GM18867 (cell line): ENCODE results near the gene FAM124B.

ENCODE experiments used
- ATAC-seq: cut with Tn5 transposase; IDR thresholded peaks from one replicate; pipeline ENCODE4 v1.9.1; 2021; ENCODE audit warnings: mild to moderate bottlenecking, moderate library complexity; ENCODE audit not compliant: unreplicated experiment

Gene FAM124B

DNA sequence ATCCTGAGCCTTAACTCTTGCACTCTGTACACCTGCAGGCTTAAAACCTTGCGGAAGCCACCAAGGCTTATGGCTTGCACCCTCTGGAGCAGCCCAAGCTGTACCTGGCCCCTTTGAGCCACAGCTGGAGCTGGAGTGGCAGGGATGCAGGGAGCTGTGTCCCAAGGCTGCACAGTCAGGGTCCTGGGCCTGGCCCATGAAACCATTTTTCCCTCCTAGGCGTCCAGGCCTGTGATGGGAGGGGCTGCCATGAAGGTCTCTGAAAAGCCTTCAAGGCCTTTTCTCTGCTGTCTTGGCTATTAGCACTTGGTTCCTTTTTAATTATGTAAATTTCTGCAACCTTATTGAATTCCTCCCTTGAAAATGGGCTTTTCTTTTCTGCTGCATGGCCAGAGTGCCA is 56.4 kb downstream of the FAM124B start:
- no peak for ATAC-seq

DNA sequence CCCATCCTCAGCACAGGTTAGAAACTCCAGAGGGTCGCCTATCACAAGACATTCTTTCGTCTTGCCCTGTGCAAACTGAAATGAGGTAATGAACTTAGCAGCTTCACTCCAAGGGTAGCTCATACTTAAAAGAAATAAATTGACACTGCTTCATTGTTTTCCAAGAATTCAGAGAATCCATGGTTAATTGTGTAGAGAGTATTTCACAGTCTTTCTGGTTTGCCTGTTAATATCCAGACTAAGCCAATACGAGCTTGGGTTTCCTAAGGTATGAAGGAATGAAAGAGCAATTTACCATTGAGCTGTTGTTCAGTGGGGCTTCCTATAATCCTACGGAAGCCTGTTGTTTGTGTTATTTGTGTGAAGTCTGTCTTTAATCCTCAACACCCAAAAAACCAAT is 58.7 kb downstream of the FAM124B start:
- ATAC-seq: no peak

DNA sequence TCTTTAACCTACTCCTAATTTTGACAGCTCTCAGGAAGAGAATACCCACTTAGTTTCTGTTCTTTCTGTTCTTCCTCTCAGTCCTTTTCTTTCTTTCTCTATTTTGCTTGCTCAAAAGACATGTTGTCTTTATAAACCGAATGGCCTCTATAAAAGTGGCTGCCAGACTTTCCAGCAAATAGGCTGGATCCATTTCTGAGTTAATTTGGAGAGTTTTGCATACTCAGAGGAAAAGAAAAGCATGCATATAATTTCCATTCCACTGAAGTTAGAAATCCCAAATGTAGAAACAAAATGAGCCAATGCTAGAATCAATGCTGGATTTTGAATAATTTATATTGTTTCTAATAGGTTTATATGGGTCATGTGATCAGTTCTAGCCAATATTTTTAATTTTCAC is 65.9 kb downstream of the FAM124B start:
- no peak for ATAC-seq

DNA sequence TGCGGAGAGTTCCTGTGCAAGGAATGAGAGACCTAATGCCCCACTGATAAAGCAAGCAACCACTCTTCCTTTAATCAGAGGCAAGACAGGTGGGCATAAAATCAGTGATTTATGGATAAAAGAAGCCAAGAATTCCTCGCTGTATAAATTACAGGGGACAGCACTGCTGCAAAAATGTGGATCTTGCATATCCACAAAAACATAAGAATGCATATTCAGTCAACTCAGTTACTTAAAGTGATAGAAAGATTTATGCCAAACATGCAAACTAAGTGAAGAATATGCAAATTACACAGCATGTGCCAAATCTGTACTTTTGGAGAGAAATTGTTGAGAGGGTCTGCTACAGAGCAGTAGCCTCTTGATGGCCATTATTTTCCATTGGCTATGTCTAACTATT is 67.2 kb downstream of the FAM124B start:
- no peak for ATAC-seq

DNA sequence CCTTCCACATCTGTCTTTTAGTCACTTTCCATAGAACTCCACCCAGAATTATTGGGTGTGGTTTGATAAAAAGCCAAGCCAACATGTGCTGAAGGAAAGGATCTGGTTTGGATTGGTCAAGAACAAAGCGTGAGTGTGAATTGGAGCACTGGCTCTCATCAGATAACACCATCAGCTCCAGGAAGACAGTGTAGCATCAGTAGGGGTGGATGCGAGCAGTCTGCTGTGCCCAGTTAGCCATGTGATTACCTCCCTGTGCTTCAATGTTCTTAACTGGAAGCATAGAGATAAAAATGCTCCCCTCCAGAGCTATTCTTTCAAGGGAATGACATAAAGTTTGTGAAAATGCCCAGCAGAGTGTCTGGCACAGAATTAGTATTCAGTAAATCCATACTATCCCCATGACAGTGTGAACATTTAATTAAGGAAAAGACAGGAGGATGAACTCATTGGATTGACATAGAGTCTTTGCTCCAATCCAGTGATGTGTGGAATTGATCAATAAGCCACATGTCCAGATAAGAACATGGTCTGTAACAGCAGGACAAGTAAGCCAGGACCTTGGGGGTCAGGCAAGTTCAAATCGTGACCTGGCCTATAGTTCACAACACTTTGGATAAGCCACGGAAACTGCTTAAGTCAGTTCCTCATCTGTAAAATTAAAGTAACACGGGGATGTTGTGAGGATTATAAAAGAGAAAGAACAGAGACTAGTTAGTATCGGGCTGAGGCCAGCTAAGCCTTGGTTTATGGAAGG is 68.0 kb downstream of the FAM124B start:
- ATAC-seq: no peak

DNA sequence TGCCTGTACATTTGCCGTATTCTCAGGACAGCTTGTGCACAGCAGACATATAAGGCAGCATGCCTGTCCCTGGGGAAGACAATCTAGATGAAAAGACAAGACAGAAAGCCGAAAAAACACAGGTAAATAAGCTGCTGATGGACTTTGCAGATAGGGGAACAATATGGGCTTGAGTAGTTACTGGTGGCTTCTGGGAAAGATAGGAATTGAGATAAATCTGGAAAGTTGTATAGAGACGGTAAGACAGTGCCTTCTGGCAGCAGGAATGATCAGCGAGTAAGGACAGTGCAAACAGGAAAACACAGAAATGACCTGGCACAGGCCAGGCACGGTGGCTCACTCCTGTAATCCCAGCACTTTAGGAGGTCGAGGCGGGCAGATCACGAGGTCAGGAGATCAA is 70.2 kb downstream of the FAM124B start:
- ATAC-seq: no peak

DNA sequence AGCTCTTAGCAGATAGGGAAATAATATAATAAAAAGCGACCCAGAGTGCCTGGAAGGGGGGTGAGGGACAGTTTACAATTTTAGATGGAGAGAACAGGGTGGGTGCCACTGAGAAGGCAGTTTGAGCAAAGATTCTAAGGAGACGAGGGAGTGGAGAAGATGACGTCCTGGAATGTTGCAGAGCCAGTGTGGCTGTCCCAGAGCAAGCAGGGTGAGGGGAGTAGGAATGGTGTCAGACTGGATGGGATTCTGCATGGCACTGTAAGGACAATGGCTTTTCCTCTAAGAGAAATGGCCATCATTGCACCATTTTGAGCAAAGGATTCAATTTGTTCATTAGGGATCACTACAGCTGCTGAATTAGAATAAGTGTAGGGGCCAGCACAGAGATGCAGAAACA is 73.1 kb downstream of the FAM124B start:
- ATAC-seq: no peak
